Effector CD8-positive, alpha-beta T cell (primary cell): ENCODE results near the gene HIVEP3.

Experiments used
- DNase-seq: peaks from one replicate; lab custom pipeline; 2025; lab: John Stamatoyannopoulos, UW

HIVEP3 gene

GRCh38 chr1:41631154-41631553 lies 287.6 kb downstream of the HIVEP3 start:
- no peak for DNase-seq

- no peak for DNase-seq
Measured at GRCh38 chr1:41629571-41629970, 289.2 kb downstream of the HIVEP3 start.

- no peak for DNase-seq
Measured at GRCh38 chr1:41629141-41629540, 289.6 kb downstream of the HIVEP3 start.

- no peak for DNase-seq
Measured at GRCh38 chr1:41627491-41628280, 291.0 kb downstream of the HIVEP3 start.

GRCh38 chr1:41626616-41627375 lies 291.9 kb downstream of the HIVEP3 start:
- no peak for DNase-seq

- no peak for DNase-seq
Measured at GRCh38 chr1:41626146-41626545, 292.6 kb downstream of the HIVEP3 start.

- no peak for DNase-seq
Measured at GRCh38 chr1:41623736-41624135, 295.0 kb downstream of the HIVEP3 start.

GRCh38 chr1:41622859-41623732 lies 295.6 kb downstream of the HIVEP3 start:
- no peak for DNase-seq

GRCh38 chr1:41622402-41622801 lies 296.3 kb downstream of the HIVEP3 start:
- no peak for DNase-seq

- no peak for DNase-seq
Measured at GRCh38 chr1:41621791-41622190, 296.9 kb downstream of the HIVEP3 start.

GRCh38 chr1:41621256-41621655 lies 297.5 kb downstream of the HIVEP3 start:
- DNase-seq = no peak

- DNase-seq = no peak
Measured at GRCh38 chr1:41620365-41621169, 298.2 kb downstream of the HIVEP3 start.

- DNase-seq = no peak
Measured at GRCh38 chr1:41619511-41620364, 299.0 kb downstream of the HIVEP3 start.

GRCh38 chr1:41618871-41619270 lies 299.9 kb downstream of the HIVEP3 start:
- DNase-seq = no peak

- no peak for DNase-seq
Measured at GRCh38 chr1:41618066-41618825, 300.5 kb downstream of the HIVEP3 start.

- no peak for DNase-seq
Measured at GRCh38 chr1:41617336-41617735, 301.4 kb downstream of the HIVEP3 start.

- no peak for DNase-seq
Measured at GRCh38 chr1:41616563-41616962, 302.2 kb downstream of the HIVEP3 start.

- DNase-seq = no peak
Measured at GRCh38 chr1:41615981-41616380, 302.7 kb downstream of the HIVEP3 start.

GRCh38 chr1:41615316-41615715 lies 303.4 kb downstream of the HIVEP3 start:
- no peak for DNase-seq

- no peak for DNase-seq
Measured at GRCh38 chr1:41614818-41615217, 303.9 kb downstream of the HIVEP3 start.
